Midbrain (tissue), 1 donor: ENCODE data around the gene POLA2.
A peak's percentile ranks its signal among the peaks of the same experiment; 100 is the strongest.

Source experiments
- DNase-seq: peaks from one replicate; lab custom pipeline; 2025; lab: John Stamatoyannopoulos, UW

The POLA2 gene

GRCh38 chr11:65286686-65287085, 24.9 kb downstream of the POLA2 start:
- no peak for DNase-seq

- DNase-seq = no peak
Observed at GRCh38 chr11:65287601-65288000, 25.8 kb downstream of the POLA2 start.

GRCh38 chr11:65288706-65289536, 27.2 kb downstream of the POLA2 start:
- no peak for DNase-seq

GRCh38 chr11:65290448-65291165, 28.8 kb downstream of the POLA2 start:
- DNase-seq = peak; percentile 85

GRCh38 chr11:65291613-65292012, 29.9 kb downstream of the POLA2 start:
- peak; percentile 87 for DNase-seq

GRCh38 chr11:65292890-65293289, 31.1 kb downstream of the POLA2 start:
- no peak for DNase-seq

- DNase-seq = peak; percentile 45
Observed at GRCh38 chr11:65293909-65294381, 32.2 kb downstream of the POLA2 start.

- DNase-seq = no peak
Observed at GRCh38 chr11:65295001-65295400, 33.2 kb downstream of the POLA2 start.

- DNase-seq = no peak
Observed at GRCh38 chr11:65295571-65296341, 34.0 kb downstream of the POLA2 start.

- no peak for DNase-seq
Observed at GRCh38 chr11:65297026-65297672, 35.4 kb downstream of the POLA2 start.

GRCh38 chr11:65298131-65298535, 36.4 kb downstream of the POLA2 start:
- peak; percentile 64 for DNase-seq

GRCh38 chr11:65298655-65299179, 37.0 kb downstream of the POLA2 start:
- DNase-seq = no peak

- DNase-seq = no peak
Observed at GRCh38 chr11:65300621-65301275, 39.0 kb downstream of the POLA2 start.

- DNase-seq = peak; percentile 60
Observed at GRCh38 chr11:65301491-65302329, 39.9 kb downstream of the POLA2 start.

GRCh38 chr11:65303555-65303954, 41.8 kb downstream of the POLA2 start:
- DNase-seq = no peak

GRCh38 chr11:65304110-65304509, 42.3 kb downstream of the POLA2 start:
- no peak for DNase-seq

GRCh38 chr11:65304613-65305012, 42.9 kb downstream of the POLA2 start:
- DNase-seq = no peak

GRCh38 chr11:65305501-65306268, 43.9 kb downstream of the POLA2 start:
- DNase-seq = no peak
